ENCODE data around the gene SNX22. TPM values are rescaled to one million over a fixed set of nuclear protein-coding genes. Genes with fewer than 3 reads are reported as not detected.

SNX22 gene
- total RNA-seq, 6 donors from 2014 or later: 9.6 to 44.0 (median 24.8) TPM

GRCh38 chr15:64110950-64111678 is 40.4 kb upstream of the SNX22 start:
- H3K4me1 ChIP-seq: peaks cover 47 to 72% (median 50%) of the 10 kb centered on the region in 4 donors
- H3K4me3 ChIP-seq: no peak overlapping the region
- H3K27me3 ChIP-seq: no peaks in the 10 kb centered on the region

GRCh38 chr15:64111679-64112050 is 39.9 kb upstream of the SNX22 start:
- Histone ChIP-seq H3K9me3 (no peaks in the 10 kb centered on the region), H3K4me3 (no peak overlapping the region), H3K27me3 (no peaks in the 10 kb centered on the region), H3K27ac (no peak overlapping the region), H3K4me1 (peaks cover 45 to 66% (median 48%) of the 10 kb centered on the region in 4 donors), H3K36me3 (peaks cover 0 to 44% (median 17%) of the 10 kb centered on the region in 4 donors)
- DNase-seq (no peak), ATAC-seq (ENCODE audit: low FRiP score in 2 of 2) (no peak)
- no peak for TF ChIP-seq CTCF (IDR thresholded peaks at IDR 0.05)
- no peak for TF ChIP-seq POLR2AphosphoS5 (IDR thresholded peaks at IDR 0.05)
- TF ChIP-seq POLR2A (IDR thresholded peaks at IDR 0.05): no peak
- no peak for TF ChIP-seq EP300 (IDR thresholded peaks at IDR 0.05)
- 84 to 87% methylated on average over 3 of the region's 3 CpGs for WGBS, 2 donors

More at GRCh38 chr15:64110950-64111678, 40.4 kb upstream of the SNX22 start:
- DNase-seq: no peak
- H3K27ac ChIP-seq: no peak overlapping the region
- no peaks in the 10 kb centered on the region for H3K9me3 ChIP-seq
- WGBS, 2 donors: 78 to 84% methylated on average over 3 of the region's 3 CpGs
- no peak for TF ChIP-seq POLR2AphosphoS5 (IDR thresholded peaks at IDR 0.05)
- no peak for TF ChIP-seq EP300 (IDR thresholded peaks at IDR 0.05)
- TF ChIP-seq CTCF (IDR thresholded peaks at IDR 0.05): no peak
- TF ChIP-seq POLR2A (IDR thresholded peaks at IDR 0.05): no peak
- peaks cover 0 to 39% (median 16%) of the 10 kb centered on the region in 4 donors for H3K36me3 ChIP-seq
- ATAC-seq (ENCODE audit: low FRiP score in 2 of 2): peak in 1 of 2 donors; percentile 38

- TF ChIP-seq CTCF (IDR thresholded peaks at IDR 0.05) (no peak), POLR2A (IDR thresholded peaks at IDR 0.05) (no peak), EP300 (IDR thresholded peaks at IDR 0.05) (no peak), POLR2AphosphoS5 (IDR thresholded peaks at IDR 0.05) (no peak)
- Histone ChIP-seq H3K27ac (peak overlapping the region in 2 of 4 donors; percentile 37 to 56), H3K27me3 (no peaks in the 10 kb centered on the region), H3K9me3 (no peaks in the 10 kb centered on the region), H3K4me3 (no peak overlapping the region), H3K4me1 (peaks cover 41 to 61% (median 47%) of the 10 kb centered on the region in 4 donors), H3K36me3 (peaks cover 0 to 50% (median 17%) of the 10 kb centered on the region in 4 donors)
- DNase-seq (no peak), ATAC-seq (ENCODE audit: low FRiP score in 2 of 2) (no peak)
- WGBS, 2 donors: 70 to 72% methylated on average over 4 of the region's 4 CpGs
Observed at GRCh38 chr15:64112073-64112772, 39.3 kb upstream of the SNX22 start.

- Histone ChIP-seq H3K27ac (peak overlapping the region in 2 of 4 donors; percentile 37 to 56), H3K36me3 (peaks cover 0 to 57% (median 20%) of the 10 kb centered on the region in 4 donors), H3K4me3 (no peak overlapping the region), H3K27me3 (no peaks in the 10 kb centered on the region), H3K4me1 (peaks cover 34 to 57% (median 46%) of the 10 kb centered on the region in 4 donors), H3K9me3 (no peaks in the 10 kb centered on the region)
- DNase-seq (no peak), ATAC-seq (ENCODE audit: low FRiP score in 2 of 2) (peak in 1 of 2 donors; percentile 45)
- TF ChIP-seq CTCF (IDR thresholded peaks at IDR 0.05): no peak
- no peak for TF ChIP-seq EP300 (IDR thresholded peaks at IDR 0.05)
- TF ChIP-seq POLR2A (IDR thresholded peaks at IDR 0.05): no peak
- no peak for TF ChIP-seq POLR2AphosphoS5 (IDR thresholded peaks at IDR 0.05)
- 86 to 90% methylated on average over 1 of the region's 1 CpG for WGBS, 2 donors
Observed at GRCh38 chr15:64112904-64113303, 38.6 kb upstream of the SNX22 start.

Data from upper lobe of left lung (tissue), 6 donors.